Ammon's horn (tissue), 1 donor: ENCODE results near the gene GIMAP2.
"Not testable (repeated sequence)": the region's sequence is repeated elsewhere in the genome, so short reads cannot be mapped to it uniquely, and the experiment has no call there.

ENCODE experiments used
- DNase-seq: peaks from one replicate; pipeline ENCODE4 v3.0.0-alpha.2; 2016; ENCODE audit warnings: low spot score

Gene GIMAP2

DNA sequence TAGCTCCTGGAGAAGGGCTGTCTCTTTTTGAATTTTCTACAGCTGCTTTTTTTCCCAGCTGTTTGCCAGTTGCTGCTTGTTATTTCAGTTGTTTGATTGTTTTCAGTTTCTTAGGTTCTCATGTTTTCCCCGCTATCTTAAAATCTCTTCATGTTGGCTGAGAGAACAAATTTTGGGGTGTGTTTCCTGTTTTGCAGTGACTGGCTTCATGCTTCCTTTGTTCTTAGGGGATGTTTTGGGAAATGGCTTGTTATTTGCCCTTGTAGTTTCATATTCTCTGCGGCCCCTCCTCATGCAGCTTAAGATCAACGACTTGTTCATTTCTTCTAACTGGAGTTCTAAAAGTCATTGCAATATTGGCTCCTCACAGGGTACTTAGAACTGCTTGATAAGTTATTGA, 8.7 kb upstream of the GIMAP2 start:
- not testable (repeated sequence) for DNase-seq

DNA sequence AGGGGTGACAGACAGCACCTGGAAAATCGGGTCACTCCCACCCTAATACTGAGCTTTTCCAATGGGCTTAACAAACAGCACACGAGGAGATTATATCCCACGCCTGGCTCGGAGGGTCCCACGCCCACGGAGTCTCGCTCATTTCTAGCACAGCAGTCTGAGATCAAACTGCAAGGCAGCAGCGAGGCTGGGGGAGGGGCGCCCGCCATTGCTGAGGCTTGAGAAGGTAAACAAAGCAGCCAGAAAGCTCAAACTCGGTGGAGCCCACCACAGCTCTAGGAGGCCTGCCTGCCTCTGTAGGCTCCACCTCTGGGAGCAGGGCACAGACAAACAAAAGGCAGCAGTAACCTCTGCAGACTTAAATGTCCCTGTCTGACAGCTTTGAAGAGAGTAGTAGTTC, 6.9 kb upstream of the GIMAP2 start:
- not testable (repeated sequence) for DNase-seq

DNA sequence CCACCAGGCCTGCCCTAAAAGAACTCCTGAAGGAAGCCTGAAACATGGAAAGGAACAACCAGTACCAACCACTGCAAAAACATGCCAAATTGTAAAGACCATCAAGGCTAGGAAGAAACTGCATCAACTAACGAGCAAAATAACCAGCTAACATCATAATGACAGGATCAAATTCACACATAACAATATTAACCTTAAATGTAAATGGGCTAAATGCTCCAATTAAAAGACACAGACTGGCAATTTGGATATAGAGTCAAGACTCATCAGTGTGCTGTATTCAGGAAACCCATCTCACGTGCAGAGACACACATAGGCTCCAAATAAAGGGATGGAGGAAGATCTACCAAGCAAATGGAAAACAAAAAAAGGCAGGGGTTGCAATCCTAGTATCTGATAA, 5.1 kb upstream of the GIMAP2 start:
- not testable (repeated sequence) for DNase-seq

GRCh38 chr7:150686030-150686631, 625 bp downstream of the GIMAP2 start:
- DNase-seq = no peak

DNA sequence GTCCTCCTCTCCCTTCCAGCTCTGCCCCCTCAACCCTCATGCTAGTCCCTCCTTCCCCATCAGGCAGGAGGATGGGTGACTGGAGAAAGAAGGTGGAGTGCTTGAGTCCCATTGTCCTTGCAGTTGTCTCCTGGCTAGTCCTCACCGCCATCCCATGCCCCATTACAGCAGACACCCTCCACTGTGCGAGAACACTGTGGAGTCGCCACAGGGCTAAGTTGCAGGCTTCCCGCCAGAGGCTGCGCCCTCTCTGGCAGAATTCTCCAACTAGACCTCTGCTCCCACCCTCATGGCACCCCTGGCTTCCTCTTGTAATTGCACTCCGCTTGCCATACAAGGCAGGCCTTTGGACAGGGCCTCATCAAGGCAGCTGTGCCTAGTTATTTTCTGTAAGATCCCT, 3.1 kb downstream of the GIMAP2 start:
- DNase-seq = no peak

DNA sequence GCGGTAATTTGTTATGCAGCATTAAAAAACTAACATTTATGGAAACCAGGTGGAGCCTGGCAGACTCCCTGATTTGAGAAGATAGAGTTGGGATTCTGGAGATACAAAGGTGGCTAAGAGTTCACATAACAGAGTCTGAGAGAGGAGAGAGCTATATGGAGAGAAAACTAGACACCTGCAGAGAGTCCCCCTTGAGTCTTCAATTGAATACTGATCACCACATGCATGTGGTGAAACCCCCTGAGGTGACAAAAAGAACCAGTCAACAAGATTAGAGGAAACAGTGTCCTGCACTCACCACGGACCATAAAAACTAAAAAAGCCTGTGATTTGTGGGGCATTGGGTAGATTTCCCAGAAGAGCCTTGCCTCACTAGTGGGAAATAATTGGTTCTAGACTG, 10.1 kb downstream of the GIMAP2 start:
- no peak for DNase-seq

GRCh38 chr7:150703209-150703608, 17.7 kb downstream of the GIMAP2 start:
- DNase-seq = no peak

DNA sequence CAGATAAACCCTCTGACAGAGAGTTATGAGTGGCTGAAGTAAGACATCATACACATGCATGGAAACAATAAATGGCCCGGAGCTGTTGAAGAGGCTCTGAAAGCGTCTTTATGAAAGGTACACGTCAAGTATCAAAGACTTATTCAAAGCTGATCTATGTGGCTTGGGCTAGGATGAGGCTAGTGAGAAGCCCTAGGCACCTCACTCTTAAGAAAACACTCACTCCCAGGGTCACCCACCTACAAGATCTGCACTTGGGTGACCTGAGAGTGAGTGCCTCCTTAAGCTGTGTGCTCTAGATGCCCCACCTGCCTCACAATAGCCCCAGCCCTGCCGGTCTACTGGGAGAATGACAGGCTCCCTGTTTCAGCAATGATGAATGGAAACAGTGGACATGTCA, 29.8 kb downstream of the GIMAP2 start:
- no peak for DNase-seq

DNA sequence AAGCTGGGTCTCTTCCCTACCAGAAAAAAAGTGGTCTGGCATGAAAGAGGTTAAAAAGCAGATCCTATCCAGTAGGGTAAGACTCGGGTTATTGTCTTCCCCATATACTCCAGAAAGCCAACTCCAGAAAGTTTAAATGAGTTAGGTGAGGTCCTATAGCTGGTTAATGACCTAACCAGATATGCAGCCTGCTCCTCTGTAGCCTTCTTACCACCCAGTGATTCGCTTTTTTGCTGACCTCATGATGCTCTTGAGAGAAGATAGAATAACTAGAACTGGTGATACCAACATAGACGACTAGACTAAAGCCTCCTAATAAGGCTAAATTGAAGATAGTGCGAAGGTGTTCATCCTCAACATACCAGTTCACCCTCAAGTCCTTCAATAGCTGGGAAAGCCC, 30.2 kb downstream of the GIMAP2 start:
- no peak for DNase-seq

DNA sequence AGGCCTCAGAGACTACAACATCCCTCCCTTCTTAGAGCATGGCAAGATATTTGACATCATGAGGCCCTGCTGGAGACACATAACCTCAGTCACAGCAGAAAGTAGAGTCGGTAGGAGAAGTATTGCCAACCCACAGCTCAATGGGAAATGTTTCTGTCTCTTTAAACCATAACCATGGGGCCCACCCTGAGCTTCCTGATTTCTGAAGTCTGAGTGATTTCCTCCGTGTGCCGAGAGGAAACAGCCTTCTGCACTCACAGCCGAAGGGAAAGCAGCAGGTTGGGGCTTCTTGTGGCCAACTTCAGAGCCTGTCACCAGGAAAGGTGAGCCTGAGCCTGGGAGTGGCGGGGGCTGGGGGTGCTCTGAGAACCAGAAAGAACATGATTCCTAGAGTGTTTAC, 30.9 kb downstream of the GIMAP2 start, which contains the start of gene GIMAP1:
GIMAP1 (plus strand) TSS at position 246 of the 400 bp plus-strand sequence. CDS start 2,435 bp downstream, outside the sequence.
- peak; percentile 55 for DNase-seq

- no peak for DNase-seq
Measured at GRCh38 chr7:150716939-150717338, 31.4 kb downstream of the GIMAP2 start.

GRCh38 chr7:150717814-150718420, 32.4 kb downstream of the GIMAP2 start:
- no peak for DNase-seq

- no peak for DNase-seq
Measured at GRCh38 chr7:150719436-150719835, 33.9 kb downstream of the GIMAP2 start.

DNA sequence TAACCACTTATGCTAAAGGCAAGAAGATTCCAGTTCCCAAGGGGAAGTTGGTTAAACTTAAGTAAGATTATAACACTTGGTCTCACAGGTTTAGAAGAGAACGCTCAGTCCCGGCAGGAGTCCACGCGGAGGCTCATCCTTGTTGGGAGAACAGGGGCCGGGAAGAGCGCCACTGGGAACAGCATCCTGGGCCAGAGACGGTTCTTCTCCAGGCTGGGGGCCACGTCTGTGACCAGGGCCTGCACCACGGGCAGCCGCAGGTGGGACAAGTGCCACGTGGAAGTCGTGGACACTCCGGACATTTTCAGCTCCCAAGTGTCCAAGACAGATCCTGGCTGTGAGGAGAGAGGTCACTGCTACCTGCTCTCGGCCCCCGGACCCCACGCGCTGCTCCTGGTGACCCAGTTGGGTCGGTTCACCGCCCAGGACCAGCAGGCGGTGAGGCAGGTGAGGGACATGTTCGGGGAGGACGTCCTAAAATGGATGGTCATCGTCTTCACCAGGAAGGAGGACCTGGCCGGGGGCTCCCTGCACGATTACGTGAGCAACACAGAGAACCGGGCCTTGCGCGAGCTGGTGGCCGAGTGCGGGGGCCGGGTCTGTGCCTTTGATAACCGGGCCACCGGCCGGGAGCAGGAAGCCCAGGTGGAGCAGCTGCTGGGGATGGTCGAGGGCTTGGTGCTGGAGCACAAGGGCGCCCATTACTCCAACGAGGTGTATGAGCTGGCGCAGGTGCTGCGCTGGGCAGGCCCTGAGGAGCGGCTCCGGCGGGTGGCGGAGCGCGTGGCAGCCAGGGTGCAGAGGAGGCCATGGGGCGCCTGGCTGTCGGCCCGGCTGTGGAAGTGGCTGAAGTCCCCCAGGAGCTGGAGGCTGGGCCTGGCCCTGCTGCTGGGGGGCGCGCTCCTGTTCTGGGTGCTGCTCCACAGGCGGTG, 34.7 kb downstream of the GIMAP2 start:
- no peak for DNase-seq

DNA sequence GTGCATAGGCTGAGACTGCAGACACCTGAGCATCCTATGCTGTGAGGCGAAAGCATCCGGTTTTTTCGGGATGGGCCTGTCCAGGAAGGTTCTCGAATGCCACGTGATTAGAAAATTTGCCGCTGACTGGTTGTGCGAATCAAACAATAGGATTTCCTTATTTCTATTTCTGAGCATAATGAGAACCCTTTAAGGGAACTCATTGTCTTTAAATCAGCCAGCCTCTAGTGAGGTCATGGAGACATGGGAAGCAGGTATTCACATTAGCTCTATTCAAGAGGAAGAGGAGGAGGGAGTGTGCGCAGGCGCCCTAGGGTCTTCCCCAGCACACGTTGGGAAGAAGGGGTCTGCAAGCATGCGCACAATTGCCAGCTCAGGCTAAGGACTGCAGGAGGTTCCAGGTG, 36.5 kb downstream of the GIMAP2 start:
- no peak for DNase-seq

GRCh38 chr7:150722431-150722931, 37.0 kb downstream of the GIMAP2 start:
- no peak for DNase-seq

DNA sequence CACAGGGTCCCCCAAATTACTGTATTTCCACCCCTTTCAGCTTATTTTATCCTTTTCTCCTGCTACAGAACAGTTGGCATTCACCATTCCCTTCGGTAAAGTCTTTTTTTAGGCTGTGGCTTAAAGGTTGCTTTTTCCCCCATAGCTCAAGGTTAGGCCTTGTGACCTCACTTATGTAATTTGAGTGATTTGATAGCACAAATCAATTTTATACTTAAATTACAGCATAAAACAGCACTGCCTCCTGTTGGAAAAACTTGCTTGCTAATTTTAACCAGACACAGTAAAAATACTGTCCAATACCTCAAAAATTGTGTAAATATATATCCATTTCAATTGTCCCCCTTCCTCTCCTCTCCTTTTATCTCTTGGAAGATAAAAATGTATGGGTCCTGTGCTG, 38.0 kb downstream of the GIMAP2 start:
- DNase-seq = no peak

DNA sequence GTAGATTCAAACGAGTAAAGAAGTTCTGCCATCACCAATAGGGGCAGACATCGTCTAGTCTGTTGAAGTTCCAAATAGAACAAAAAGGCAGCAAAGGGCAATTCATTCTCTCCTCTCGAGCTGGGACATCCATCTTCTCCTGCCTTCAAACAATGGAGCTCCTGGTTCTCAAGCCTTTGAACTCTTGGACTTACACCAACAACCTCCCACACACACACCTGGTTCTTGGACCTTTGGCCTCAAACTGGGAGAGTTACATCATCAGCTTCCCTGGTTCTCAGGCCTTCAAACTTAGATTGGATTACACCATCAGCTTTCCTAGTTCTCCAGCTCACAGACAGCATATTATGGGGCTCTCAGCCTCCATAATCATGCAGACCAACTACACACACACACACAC, 41.9 kb downstream of the GIMAP2 start:
- DNase-seq = no peak

DNA sequence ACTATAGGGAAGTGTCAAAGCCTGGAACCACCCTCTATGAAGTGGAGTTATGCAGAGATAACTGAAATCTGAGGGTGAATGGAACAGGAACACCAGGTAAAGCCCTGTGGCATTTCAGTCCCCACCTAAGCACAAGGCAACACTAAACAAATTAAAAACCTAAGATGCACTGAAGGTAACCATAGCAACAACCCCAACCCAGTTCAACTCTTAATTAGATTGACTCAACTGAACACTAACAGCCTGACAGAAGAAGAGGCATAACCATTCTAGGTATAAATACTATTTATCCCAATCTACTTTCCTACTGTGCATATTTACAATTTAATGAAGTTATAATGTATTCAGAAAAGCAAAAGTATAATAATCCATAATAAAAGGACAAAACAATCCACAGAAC, 42.5 kb downstream of the GIMAP2 start:
- DNase-seq = no peak

GRCh38 chr7:150728609-150729008, 43.1 kb downstream of the GIMAP2 start:
- no peak for DNase-seq

GRCh38 chr7:150731916-150732315, 46.4 kb downstream of the GIMAP2 start:
- no peak for DNase-seq

DNA sequence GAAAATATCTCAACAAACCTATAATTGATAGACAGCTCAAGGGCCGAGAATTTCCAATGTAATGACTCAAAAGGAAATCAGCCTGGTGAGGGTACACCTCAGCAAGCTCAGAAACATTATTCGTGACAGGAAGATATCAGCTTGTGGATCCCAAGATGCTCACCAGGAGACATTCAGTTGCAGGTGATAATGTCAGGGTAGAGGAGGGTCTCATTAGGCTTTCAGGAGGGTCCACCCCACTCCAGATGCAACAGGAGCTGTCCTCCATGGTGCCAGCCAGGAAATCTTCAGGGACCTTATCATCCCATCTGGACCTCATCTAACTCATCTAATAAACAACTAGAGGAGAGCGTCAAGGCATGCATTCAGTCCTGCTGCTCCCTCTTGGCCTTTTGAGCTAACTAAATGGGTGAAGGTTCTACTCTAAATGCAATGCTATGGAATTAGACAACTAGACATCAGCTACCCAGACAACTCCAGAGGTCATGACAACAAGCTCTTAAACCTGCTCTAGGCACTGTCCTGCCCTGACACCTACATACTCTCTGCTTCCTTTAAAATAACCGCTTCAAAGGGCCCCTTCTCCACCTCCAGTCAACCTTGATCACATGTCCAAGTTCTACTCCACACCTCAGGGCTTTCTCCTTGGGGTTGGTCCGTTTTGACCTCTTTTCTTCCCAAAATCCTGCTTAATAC, 47.4 kb downstream of the GIMAP2 start:
- DNase-seq = no peak
